KMS-11 (cell line): Measurements from ENCODE around the gene LRRC15.

Experiments used
- H2AFZ ChIP-seq: fragments of 200-600 bp; sonication (generic); 2 replicates; pipeline ENCODE4 v1.6.1; 2016; ENCODE audit warnings: antibody characterized with exemption, mixed run types, low read depth
- H3K27ac ChIP-seq: fragments of 200-600 bp; sonication (generic); 2 replicates; pipeline ENCODE4 v1.6.1; 2016; ENCODE audit warnings: mild to moderate bottlenecking, mixed run types
- H3K27me3 ChIP-seq: fragments of 200-600 bp; sonication (generic); 2 replicates; pipeline ENCODE4 v1.6.1; 2017; ENCODE audit warnings: mild to moderate bottlenecking, low read depth, mixed run types, moderate library complexity; ENCODE audit not compliant: insufficient read depth
- H3K36me3 ChIP-seq: fragments of 200-600 bp; sonication (generic); 2 replicates; pipeline ENCODE4 v1.6.1; 2017; ENCODE audit warnings: mild to moderate bottlenecking, mixed run types; ENCODE audit not compliant: insufficient read depth
- H3K4me1 ChIP-seq: fragments of 200-600 bp; sonication (generic); 2 replicates; pipeline ENCODE4 v1.6.1; 2016; ENCODE audit warnings: mild to moderate bottlenecking, low read depth, mixed run types; ENCODE audit not compliant: poor library complexity, severe bottlenecking
- H3K4me2 ChIP-seq: fragments of 200-600 bp; sonication (generic); 2 replicates; pipeline ENCODE4 v1.7.0; 2016; ENCODE audit warnings: mild to moderate bottlenecking, mixed run types
- H3K4me3 ChIP-seq: fragments of 200-600 bp; sonication (generic); IDR thresholded peaks from 2 replicates; pipeline ENCODE4 v1.6.1; 2017; ENCODE audit warnings: low read depth, low read length, mixed read lengths; ENCODE audit not compliant: insufficient read depth
- H3K79me2 ChIP-seq: fragments of 200-600 bp; sonication (generic); 2 replicates; pipeline ENCODE4 v1.6.1; 2016; ENCODE audit warnings: low read depth, mixed run types; ENCODE audit not compliant: insufficient read depth
- H3K9ac ChIP-seq: fragments of 200-600 bp; sonication (generic); 2 replicates; pipeline ENCODE4 v1.6.1; 2016; ENCODE audit warnings: mild to moderate bottlenecking, mixed run types
- H4K20me1 ChIP-seq: fragments of 200-600 bp; sonication (generic); 2 replicates; pipeline ENCODE4 v1.6.1; 2016; ENCODE audit warnings: mild to moderate bottlenecking, mixed run types; ENCODE audit not compliant: insufficient read depth
- TF ChIP-seq, protein P1 (sequence below): fragments of 200-600 bp; sonication (generic); conservative IDR thresholded peaks from 2 replicates; pipeline ENCODE4 v1.6.1; 2017; ENCODE audit warnings: low read depth, mild to moderate bottlenecking, antibody characterized with exemption, low read length, moderate library complexity, mixed read lengths

LRRC15 gene

DNA sequence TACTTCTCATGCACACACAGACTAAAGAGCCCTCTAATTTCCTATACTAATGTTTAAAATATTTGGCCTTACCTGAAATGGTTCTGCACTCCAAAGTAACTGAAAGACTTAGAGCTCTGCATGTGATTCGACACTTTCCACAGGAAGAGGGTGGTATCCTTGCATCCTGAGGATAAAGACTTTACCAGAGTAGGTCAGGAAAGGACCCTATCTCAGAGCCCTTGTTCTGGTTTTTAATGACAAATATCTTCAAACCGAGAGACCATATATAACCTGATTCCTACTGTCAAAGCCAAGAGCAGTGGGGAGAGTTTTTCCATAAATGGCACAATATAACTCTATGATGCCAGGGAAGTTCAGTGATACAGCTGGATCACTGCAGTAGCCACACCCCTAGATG lies 29.6 kb upstream of the LRRC15 start, which contains the start of gene GP5:
GP5 (minus strand) TSS at position 101 of the 400 bp plus-strand sequence. CDS start 984 bp downstream, outside the sequence.
- Histone ChIP-seq H3K4me1 (peaks cover 4% of the 10 kb centered on the region), H2AFZ (no peak within 1 kb of the TSS), H3K27ac (no peak within 1 kb of the TSS), H3K27me3 (no peaks in the 10 kb centered on the region), H3K9ac (no peak within 1 kb of the TSS), H3K4me3 (no peak within 1 kb of the TSS), H3K36me3 (no peaks in the 10 kb centered on the region), H3K4me2 (no peak within 1 kb of the TSS), H3K79me2 (no peaks in the 10 kb centered on the region), H4K20me1 (no peaks in the 10 kb centered on the region)
- TF ChIP-seq, protein P1, sequence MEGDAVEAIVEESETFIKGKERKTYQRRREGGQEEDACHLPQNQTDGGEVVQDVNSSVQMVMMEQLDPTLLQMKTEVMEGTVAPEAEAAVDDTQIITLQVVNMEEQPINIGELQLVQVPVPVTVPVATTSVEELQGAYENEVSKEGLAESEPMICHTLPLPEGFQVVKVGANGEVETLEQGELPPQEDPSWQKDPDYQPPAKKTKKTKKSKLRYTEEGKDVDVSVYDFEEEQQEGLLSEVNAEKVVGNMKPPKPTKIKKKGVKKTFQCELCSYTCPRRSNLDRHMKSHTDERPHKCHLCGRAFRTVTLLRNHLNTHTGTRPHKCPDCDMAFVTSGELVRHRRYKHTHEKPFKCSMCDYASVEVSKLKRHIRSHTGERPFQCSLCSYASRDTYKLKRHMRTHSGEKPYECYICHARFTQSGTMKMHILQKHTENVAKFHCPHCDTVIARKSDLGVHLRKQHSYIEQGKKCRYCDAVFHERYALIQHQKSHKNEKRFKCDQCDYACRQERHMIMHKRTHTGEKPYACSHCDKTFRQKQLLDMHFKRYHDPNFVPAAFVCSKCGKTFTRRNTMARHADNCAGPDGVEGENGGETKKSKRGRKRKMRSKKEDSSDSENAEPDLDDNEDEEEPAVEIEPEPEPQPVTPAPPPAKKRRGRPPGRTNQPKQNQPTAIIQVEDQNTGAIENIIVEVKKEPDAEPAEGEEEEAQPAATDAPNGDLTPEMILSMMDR, result no peak

DNA sequence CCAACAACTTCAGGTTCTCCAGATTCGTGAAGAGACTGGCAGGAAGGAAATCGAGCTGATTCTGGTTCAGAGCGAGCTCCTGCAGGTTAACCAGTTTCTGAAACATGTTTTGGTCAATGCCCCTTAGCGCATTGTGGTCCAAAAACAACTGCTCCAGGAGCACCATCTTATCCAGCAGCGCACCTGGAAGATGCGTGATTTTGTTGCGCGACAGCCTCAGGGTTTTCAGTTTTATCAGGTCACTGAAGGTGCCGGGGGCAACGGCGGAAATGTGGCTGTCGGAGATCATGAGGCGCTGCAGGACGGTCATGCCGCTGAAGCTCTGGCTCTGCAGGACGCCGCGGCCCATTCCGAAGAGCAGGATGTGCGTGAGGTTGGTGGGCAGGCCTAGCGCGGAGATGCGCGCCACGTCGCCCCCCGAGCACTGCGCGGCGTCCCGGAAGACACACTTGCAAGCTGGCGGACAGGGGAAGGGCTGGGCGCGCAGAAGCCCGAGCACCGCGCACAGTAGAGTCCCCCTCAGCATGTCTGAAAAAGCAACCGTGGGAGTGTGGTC lies 28.3 kb upstream of the LRRC15 start:
- no peak overlapping the region for H2AFZ ChIP-seq
- peaks cover 4% of the 10 kb centered on the region for H3K4me1 ChIP-seq
- no peaks in the 10 kb centered on the region for H3K79me2 ChIP-seq
- no peaks in the 10 kb centered on the region for H3K36me3 ChIP-seq
- no peaks in the 10 kb centered on the region for H4K20me1 ChIP-seq
- H3K4me3 ChIP-seq, result no peak overlapping the region
- H3K27me3 ChIP-seq, result no peaks in the 10 kb centered on the region
- TF ChIP-seq, protein P1, result no peak
- no peak overlapping the region for H3K4me2 ChIP-seq
- no peak overlapping the region for H3K9ac ChIP-seq
- H3K27ac ChIP-seq, result peak overlapping the region; percentile 35; the same call in 1 of the 2 replicates

DNA sequence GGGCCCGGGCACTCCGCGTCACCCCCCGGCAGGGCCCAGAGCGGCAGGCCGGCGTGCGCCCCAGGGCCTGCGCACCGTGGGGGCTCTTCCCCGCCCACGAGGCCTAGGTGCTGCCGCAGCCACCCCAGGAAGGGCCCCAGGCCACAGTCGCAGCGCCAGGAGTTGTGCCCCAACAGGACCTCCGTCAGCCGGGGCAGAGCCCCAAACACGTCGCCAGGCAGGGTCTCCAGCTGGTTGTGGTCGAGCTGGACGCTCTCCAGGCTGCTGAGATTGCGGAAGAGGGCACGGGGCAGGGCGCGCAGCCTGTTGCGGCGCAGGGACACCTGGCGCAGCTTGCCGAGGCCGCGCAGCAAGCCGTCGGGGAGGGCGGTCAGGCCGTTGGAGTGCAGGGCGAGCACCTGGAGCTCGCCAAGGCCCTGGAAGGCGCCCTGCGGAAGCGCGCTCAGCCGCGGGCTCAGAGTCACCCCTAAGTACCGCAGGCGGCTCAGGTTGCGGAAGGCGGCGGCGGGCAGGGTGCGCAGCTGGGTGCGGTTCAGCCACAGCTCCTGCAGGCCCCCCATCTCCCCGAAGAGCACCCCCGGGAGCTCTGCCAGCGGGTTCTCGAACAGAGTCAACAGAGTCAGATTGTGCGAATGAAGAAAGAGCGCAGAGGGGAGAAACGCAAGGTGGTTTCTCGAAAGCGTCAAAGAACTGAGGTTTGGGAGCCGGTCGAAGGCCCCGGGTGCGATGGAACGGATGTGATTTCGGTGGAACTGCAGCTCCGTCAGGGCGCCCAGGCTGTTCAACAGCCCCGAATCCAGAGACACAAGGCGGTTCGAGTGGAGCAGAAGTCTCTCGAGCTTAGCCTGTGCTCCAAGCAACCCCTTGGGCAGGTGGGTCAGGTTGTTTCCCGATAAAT lies 27.6 kb upstream of the LRRC15 start:
- TF ChIP-seq, protein P1, result no peak
- H3K27me3 ChIP-seq, result no peaks in the 10 kb centered on the region
- H3K9ac ChIP-seq, result no peak overlapping the region
- no peaks in the 10 kb centered on the region for H3K79me2 ChIP-seq
- no peaks in the 10 kb centered on the region for H3K36me3 ChIP-seq
- no peaks in the 10 kb centered on the region for H4K20me1 ChIP-seq
- peak overlapping the region; percentile 35; the same call in 1 of the 2 replicates for H3K27ac ChIP-seq
- no peak overlapping the region for H3K4me2 ChIP-seq
- H3K4me3 ChIP-seq, result no peak overlapping the region
- no peak overlapping the region for H2AFZ ChIP-seq
- H3K4me1 ChIP-seq, result peaks cover 4% of the 10 kb centered on the region

DNA sequence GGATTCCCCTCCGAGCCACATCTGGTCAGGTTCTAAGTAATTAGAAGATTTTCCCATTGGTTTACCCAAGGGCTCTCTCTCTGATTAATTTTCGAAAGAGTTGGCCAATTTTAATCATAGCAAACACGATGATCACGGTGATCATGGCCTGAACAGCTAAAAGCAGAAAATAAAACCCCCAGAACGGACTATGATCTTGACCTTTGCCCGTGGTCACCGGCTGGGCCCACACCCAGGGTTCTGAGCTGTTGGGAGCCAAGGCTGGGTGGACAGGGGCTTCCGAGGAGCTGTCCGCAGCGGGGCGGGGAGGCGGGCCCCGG lies 27.0 kb upstream of the LRRC15 start:
- H3K4me3 ChIP-seq, result no peak overlapping the region
- no peaks in the 10 kb centered on the region for H3K27me3 ChIP-seq
- H3K4me1 ChIP-seq, result peaks cover 4% of the 10 kb centered on the region
- TF ChIP-seq, protein P1, result no peak
- no peak overlapping the region for H3K9ac ChIP-seq
- H2AFZ ChIP-seq, result no peak overlapping the region
- no peak overlapping the region for H3K4me2 ChIP-seq
- H3K36me3 ChIP-seq, result no peaks in the 10 kb centered on the region
- H4K20me1 ChIP-seq, result no peaks in the 10 kb centered on the region
- no peak overlapping the region; the same call in 1 of the 2 replicates for H3K27ac ChIP-seq
- no peaks in the 10 kb centered on the region for H3K79me2 ChIP-seq
